Measurements from ENCODE around the gene DNAAF9. TPM values are rescaled to one million over a fixed set of nuclear protein-coding genes. Genes with fewer than 3 reads are reported as not detected.
A peak's percentile ranks its signal among the peaks of the same experiment; 100 is the strongest.

DNAAF9 gene
- total and polyA plus RNA-seq, 2 donors (not counting 1 experiment from before 2014, with no cell fraction given) = 11.7 to 19.2 TPM

- Histone ChIP-seq H3K4me3 (replicated peaks in 1 of 4; ENCODE audit: control extremely low read depth in 1 of 4, insufficient read depth in 1 of 4, low read depth in 3 of 4, low read length in 4 of 4) (no peak overlapping the region), H3K4me1 (ENCODE audit: control insufficient read depth, extremely low read depth, insufficient read depth, low read length) (no peaks in the 10 kb centered on the region), H3K27me3 (ENCODE audit: control insufficient read depth, insufficient read depth, low read length) (no peaks in the 10 kb centered on the region), H3K27ac (ENCODE audit: insufficient read depth, low read length) (no peak overlapping the region), H3K36me3 (ENCODE audit: control insufficient read depth, insufficient read depth, low read length) (peaks cover 3% of the 10 kb centered on the region), H4K20me1 (ENCODE audit: control insufficient read depth, extremely low read depth, insufficient read depth, low read length) (no peaks in the 10 kb centered on the region), H3K9ac (ENCODE audit: insufficient read depth, low read length) (no peak overlapping the region), H3K79me2 (ENCODE audit: control insufficient read depth, insufficient read depth, low read length) (peaks cover 11% of the 10 kb centered on the region), H3K4me2 (ENCODE audit: extremely low read depth, insufficient read depth, low read length) (no peak overlapping the region), H3K9me3 (ENCODE audit: control insufficient read depth, insufficient read depth, low read depth, low read length) (no peaks in the 10 kb centered on the region), H2AFZ (ENCODE audit: low read length) (no peak overlapping the region)
- DNase-seq (ENCODE audit: low read depth in 2 of 2) = no peak
- no peak for TF ChIP-seq EZH2 (IDR thresholded peaks at IDR 0.05; ENCODE audit: low read length, missing control alignments)
- no peak for TF ChIP-seq CTCF (conservative IDR thresholded peaks at IDR 0.05 in 1 of 2, IDR thresholded peaks at IDR 0.05 in 1 of 2; ENCODE audit: low read depth in 1 of 2, low read length in 2 of 2)
Measured at GRCh38 chr20:3377644-3378043, 29.8 kb downstream of the DNAAF9 start.

DNA sequence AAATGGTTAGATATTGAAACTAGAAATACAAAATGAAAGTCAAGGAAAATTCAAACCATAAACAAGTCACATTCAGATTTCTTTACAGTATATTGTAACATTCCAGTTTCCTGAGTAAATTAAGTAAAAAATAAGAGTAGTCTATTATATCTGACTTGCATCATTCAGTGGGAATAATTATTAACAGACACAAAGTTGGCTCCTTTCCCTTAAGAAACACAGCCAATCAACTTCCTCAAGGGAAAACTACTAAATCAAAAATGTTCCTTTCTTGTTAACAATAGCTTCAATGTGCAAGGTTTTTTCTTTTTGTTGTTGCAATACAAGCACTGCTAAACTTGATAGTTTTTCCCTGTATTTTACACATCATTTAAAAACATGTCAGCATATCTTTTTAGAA lies 33.2 kb downstream of the DNAAF9 start:
- no peaks in the 10 kb centered on the region for H3K27me3 ChIP-seq (ENCODE audit: control insufficient read depth, insufficient read depth, low read length)
- H3K79me2 ChIP-seq (ENCODE audit: control insufficient read depth, insufficient read depth, low read length) = peaks cover 3% of the 10 kb centered on the region
- no peak overlapping the region for H3K4me2 ChIP-seq (ENCODE audit: extremely low read depth, insufficient read depth, low read length)
- H2AFZ ChIP-seq (ENCODE audit: low read length) = no peak overlapping the region
- no peaks in the 10 kb centered on the region for H3K9me3 ChIP-seq (ENCODE audit: control insufficient read depth, insufficient read depth, low read depth, low read length)
- TF ChIP-seq EZH2 (IDR thresholded peaks at IDR 0.05; ENCODE audit: low read length, missing control alignments) = no peak
- no peak for TF ChIP-seq CTCF (conservative IDR thresholded peaks at IDR 0.05 in 1 of 2, IDR thresholded peaks at IDR 0.05 in 1 of 2; ENCODE audit: low read depth in 1 of 2, low read length in 2 of 2)
- no peaks in the 10 kb centered on the region for H3K4me1 ChIP-seq (ENCODE audit: control insufficient read depth, extremely low read depth, insufficient read depth, low read length)
- no peak overlapping the region for H3K4me3 ChIP-seq (replicated peaks in 1 of 4; ENCODE audit: control extremely low read depth in 1 of 4, insufficient read depth in 1 of 4, low read depth in 3 of 4, low read length in 4 of 4)
- peaks cover 4% of the 10 kb centered on the region for H3K36me3 ChIP-seq (ENCODE audit: control insufficient read depth, insufficient read depth, low read length)
- no peak overlapping the region for H3K9ac ChIP-seq (ENCODE audit: insufficient read depth, low read length)
- no peak overlapping the region for H3K27ac ChIP-seq (ENCODE audit: insufficient read depth, low read length)
- DNase-seq (ENCODE audit: low read depth in 2 of 2) = peak in 1 of 2 donors; percentile 49
- no peaks in the 10 kb centered on the region for H4K20me1 ChIP-seq (ENCODE audit: control insufficient read depth, extremely low read depth, insufficient read depth, low read length)

- Histone ChIP-seq H4K20me1 (ENCODE audit: control insufficient read depth, extremely low read depth, insufficient read depth, low read length) (no peaks in the 10 kb centered on the region), H3K4me2 (ENCODE audit: extremely low read depth, insufficient read depth, low read length) (no peak overlapping the region), H3K27me3 (ENCODE audit: control insufficient read depth, insufficient read depth, low read length) (no peaks in the 10 kb centered on the region), H3K9me3 (ENCODE audit: control insufficient read depth, insufficient read depth, low read depth, low read length) (no peaks in the 10 kb centered on the region), H3K27ac (ENCODE audit: insufficient read depth, low read length) (no peak overlapping the region), H3K4me3 (replicated peaks in 1 of 4; ENCODE audit: control extremely low read depth in 1 of 4, insufficient read depth in 1 of 4, low read depth in 3 of 4, low read length in 4 of 4) (no peak overlapping the region), H3K4me1 (ENCODE audit: control insufficient read depth, extremely low read depth, insufficient read depth, low read length) (no peaks in the 10 kb centered on the region), H3K36me3 (ENCODE audit: control insufficient read depth, insufficient read depth, low read length) (peaks cover 7% of the 10 kb centered on the region), H2AFZ (ENCODE audit: low read length) (no peak overlapping the region), H3K79me2 (ENCODE audit: control insufficient read depth, insufficient read depth, low read length) (no peaks in the 10 kb centered on the region), H3K9ac (ENCODE audit: insufficient read depth, low read length) (no peak overlapping the region)
- TF ChIP-seq EZH2 (IDR thresholded peaks at IDR 0.05; ENCODE audit: low read length, missing control alignments) (no peak), CTCF (conservative IDR thresholded peaks at IDR 0.05 in 1 of 2, IDR thresholded peaks at IDR 0.05 in 1 of 2; ENCODE audit: low read depth in 1 of 2, low read length in 2 of 2) (no peak)
- DNase-seq (ENCODE audit: low read depth in 2 of 2) = no peak
Measured at GRCh38 chr20:3371754-3372153, 35.7 kb downstream of the DNAAF9 start.
